ENCODE data around the gene SMCO4.

SMCO4 gene

DNA sequence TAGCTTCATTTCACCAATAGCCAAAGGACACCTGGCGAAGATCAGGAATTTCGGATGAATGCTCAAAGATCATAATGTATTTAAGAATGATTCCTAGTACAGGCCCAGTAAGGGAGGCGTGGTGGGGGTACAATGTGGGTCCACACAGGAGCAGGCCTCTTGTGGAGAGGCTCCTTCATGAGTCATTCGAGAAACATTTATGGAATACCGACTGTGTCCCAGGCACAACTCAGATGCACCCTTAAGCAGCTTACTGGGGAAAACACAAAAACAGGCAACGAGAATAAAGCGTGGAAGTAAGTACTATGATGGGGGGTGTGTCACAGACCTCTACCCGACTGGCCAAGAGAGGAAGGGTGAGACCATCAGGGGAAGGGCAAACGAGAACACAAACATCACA lies 44.5 kb downstream of the SMCO4 start:
- DNase-seq = no peak

GRCh38 chr11:93498161-93498560 lies 45.0 kb downstream of the SMCO4 start:
- no peak for DNase-seq

- no peak for DNase-seq
Measured at GRCh38 chr11:93497596-93497995, 45.6 kb downstream of the SMCO4 start.

DNA sequence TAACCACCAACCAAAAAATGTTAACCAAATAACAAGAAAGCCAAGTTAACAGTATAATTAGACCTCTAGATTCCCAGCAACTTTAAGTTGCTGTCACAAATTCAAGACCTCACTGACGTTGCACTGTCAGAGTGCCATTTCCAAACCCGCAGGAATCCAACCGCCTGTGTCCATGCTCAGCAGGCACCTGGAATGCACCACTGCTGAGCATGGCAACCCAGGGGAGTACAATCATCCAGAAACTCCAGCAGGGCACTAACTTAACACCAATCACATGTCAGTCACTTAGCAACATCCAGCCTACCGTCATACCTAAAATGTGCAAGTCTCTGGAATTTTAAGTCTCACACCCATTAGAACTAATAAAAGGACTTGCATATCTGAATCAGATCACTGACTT lies 48.8 kb downstream of the SMCO4 start:
- no peak for DNase-seq

DNA sequence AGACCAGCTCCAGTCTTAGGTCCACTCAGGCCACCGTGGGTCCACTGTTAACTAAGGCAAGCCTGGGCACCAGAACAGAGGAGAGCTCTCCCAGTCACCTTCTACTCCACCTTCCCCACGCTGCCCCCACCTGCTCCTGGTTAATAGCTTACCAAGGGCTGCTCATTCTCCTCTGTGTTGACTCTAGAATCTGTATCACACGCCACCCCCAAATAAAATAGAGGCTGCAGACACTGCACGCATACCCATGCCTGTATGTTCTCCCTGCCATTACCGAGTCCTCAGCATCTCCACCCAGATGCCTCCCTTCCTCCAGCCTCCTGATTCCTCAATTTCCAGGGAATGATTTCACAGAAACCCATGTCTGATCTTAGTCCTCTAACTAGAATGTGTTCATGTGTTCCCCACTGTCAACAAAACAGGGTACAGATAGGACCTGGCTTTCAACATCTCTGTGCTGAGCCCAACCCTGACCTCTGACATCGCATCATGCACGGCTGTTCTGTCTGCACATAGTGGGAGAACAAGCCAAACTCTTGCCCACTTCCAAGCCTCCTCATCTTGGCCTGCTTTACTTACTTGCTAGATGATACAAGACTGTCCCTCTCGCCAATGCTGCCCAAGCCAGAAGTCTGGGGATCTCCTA lies 49.8 kb downstream of the SMCO4 start:
- no peak for DNase-seq

GRCh38 chr11:93492464-93493251 lies 50.5 kb downstream of the SMCO4 start:
- no peak for DNase-seq

- no peak for DNase-seq
Measured at GRCh38 chr11:93491973-93492372, 51.2 kb downstream of the SMCO4 start.

- DNase-seq = no peak
Measured at GRCh38 chr11:93490996-93491618, 52.1 kb downstream of the SMCO4 start.

GRCh38 chr11:93489841-93490240 lies 53.4 kb downstream of the SMCO4 start:
- no peak for DNase-seq

DNA sequence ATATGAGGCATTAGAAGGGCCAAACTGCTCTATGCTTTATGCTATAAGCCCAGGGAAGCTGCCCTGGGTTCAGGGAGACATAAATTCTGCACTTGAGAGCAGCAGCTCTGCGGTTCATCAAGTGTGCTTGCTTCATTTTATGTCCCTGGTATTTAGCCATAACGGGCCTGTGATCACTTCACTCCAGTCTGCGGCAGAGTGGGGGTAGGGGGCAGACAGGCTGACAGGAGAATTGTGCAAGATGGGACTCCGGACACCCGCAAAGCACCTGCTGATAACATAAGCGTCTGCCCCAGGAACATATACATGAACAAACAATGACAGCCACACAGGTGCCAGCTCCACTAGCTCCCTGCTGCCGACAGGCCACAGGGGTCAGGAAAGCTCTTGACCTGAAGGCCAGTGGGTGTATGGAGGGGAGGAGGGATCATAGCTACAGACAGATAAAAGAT lies 56.1 kb downstream of the SMCO4 start:
- DNase-seq = no peak

DNA sequence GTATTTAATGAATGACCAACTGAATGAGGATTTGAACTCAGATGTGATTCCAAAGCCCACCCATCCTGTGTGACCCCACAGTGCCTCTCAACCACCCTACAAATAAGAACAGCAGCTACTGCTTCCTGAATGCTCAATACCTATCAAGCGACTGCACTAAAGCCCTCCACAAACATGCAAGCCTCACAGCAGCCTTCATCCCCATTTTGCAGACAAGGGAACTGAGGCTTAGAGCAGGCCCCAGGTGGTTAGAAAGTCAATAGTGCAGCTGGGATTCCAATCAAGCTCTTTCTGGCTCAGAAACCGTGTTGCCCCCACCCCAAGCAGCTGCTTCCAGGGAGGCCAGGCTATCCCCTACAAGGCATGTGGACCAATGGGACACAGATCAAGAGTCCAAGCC lies 57.2 kb downstream of the SMCO4 start:
- no peak for DNase-seq

GRCh38 chr11:93484716-93485115 lies 58.5 kb downstream of the SMCO4 start:
- no peak for DNase-seq

DNA sequence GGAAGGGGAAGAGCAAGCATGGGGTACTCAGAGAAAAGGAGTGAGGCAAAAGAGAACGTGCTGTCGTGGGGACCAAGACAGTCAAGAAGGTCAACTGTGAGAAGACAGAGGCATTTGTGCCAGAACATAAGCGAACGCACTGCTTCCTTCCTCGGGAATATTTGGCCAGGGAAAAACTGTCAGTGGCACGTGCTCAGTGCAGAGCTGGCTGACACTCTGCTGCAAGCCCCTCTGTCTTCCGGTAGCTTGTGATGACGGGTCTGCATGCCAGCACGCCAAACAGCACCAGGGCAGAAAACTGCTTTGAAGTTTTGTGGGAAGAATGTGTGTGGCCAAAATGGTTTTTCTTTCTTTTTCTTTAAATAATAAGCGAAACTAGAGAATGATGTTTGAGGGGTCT lies 60.6 kb downstream of the SMCO4 start:
- no peak for DNase-seq

DNA sequence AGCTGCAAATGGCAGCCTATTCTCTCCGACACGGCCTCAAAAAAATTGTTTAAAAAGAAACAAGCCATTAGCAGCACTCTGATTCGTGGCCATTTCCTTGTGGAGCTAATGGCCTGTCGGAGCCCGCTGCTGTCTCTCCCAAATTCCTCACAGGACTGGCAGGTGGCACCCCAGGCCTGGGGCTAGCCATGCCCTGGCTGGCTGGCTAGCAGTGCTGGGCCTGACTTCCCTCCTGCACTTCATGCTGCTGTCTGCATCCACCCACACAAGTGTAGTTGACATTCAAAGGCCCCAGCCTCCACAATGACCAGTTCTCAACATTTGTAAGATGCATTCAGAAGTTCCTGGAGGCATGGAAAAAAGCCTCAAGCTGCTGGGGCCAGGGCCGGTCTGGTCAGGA lies 61.5 kb downstream of the SMCO4 start:
- DNase-seq = no peak

GRCh38 chr11:93481279-93481678 lies 61.9 kb downstream of the SMCO4 start:
- DNase-seq = no peak

- DNase-seq = no peak
Measured at GRCh38 chr11:93480756-93481155, 62.4 kb downstream of the SMCO4 start.

DNA sequence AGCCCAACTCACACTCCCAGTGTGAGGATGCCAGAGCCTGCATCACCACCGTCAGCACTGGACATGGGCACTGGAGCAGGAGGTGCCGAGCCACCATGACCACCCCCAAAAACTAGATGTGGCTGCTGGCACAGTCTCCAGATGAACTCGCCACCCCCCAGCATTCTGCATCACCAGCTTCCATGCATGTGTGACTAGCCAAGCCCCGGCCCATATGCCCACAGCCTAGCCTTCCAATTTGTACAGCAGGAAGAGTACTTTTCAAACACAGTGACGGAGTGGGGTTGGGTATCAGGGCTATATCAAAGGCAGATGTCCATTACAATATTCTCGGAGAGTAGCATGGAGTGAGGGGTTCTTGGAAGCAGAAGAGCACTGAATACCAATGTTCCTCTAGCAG lies 62.9 kb downstream of the SMCO4 start:
- no peak for DNase-seq

DNA sequence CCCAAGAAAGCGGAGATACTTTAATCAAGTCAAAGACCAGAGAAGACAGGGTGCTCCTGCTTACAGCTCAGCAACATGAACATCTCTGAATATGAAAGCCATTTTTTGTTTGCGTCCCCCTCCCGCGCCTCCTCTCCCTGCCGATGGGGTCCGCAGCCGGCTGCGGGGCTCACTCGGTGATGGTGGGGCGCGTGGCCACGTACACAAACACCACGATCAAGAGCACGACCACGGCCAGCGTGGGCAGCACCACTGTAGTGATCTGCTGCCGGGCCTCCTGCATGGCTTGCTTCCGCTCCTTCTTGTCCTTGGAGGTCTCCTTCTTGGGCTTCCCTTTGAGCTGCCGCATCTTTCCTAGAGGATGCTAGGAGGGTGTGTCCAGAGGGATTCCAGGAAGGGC lies 64.3 kb downstream of the SMCO4 start:
- no peak for DNase-seq

GRCh38 chr11:93477684-93478234 lies 65.4 kb downstream of the SMCO4 start:
- DNase-seq = no peak

GRCh38 chr11:93476796-93477195 lies 66.4 kb downstream of the SMCO4 start:
- DNase-seq = no peak

GRCh38 chr11:93474123-93474522 lies 69.1 kb downstream of the SMCO4 start:
- no peak for DNase-seq

DNA sequence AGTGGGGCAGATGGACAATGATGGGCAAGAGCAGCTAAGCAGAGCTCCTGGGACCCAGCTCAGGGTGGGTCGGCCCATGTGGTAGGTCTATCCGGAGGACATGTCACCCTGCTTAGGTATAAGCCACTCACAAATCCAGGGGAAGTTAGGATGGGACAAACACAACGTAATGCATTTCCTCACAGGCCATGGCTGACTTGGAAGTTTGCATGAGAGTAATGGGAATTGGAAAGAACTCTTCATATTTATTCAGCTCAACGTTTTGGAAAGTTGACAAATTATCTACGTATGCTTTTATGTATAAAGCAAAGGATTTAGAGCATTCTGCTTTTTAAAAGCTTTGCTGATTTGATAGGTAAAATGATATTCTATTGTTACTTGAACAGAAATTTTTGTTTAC lies 74.9 kb downstream of the SMCO4 start:
- DNase-seq = no peak

DNA sequence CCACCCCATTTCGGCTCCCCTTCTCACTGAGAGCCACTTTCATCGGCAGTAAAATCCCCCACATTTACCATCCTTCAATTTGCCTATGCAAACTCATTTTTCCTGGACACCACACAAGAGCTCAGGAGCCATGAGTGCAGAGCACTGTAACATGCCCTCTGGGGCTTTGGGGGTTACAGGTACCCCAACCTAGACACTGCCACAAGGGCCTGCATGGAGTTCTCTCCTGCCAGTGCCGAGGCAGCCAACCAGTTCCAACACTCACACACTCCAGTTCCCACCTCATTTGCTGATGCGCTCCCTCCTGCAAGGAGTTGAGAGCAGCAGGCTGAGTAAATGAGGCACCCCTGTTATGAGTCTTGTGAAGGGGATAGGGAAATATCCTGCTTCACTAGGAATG lies 76.1 kb downstream of the SMCO4 start:
- no peak for DNase-seq

Data from CD4-positive, alpha-beta T cell treated with Interleukin-15 for 1 hour (primary cell).